ENCODE measurements around the gene FASN. TPM values are rescaled to one million over a fixed set of nuclear protein-coding genes. Genes with fewer than 3 reads are reported as not detected.

The FASN gene
- total RNA-seq, 1 donor from 2014 or later = 228 TPM

DNA sequence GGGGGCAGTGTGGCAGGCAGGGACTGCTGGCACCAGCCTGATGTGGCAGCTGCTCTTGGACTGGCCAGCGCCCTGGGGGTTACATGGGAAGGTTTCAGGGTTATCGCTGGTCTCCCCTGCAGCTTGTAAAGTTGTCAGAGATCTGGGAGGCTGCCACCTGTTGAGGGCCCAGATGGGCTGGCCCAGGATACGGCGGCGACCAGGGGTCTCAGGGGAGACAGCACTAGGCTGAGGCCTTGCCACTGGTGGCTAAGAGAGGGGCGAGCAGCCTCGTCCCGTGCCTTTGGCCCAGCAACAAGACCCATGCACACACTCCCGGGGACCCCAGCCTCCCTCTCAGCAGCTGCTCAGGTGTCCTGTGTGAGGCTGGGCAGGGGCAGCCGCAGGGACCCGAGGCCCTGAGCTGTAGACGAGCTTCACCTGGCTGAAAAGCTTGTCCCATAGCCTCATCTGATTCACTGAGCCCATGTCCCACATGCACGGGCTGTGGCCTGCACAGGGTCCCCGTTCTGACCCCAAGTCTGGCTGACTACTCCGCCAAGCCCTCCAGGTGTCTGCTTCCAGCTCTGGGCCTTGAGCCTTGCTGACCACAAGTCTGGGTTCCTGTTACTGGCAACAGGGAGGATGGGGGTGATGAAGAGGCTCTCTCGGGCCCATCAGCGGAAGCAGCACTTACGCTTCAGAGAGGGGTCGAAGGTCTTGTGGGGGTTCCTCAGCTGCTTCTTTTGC is 38.6 kb downstream of the FASN start:
- H3K27me3 Mint-ChIP-seq = no peaks in the 10 kb centered on the region
- H3K36me3 Mint-ChIP-seq = no peaks in the 10 kb centered on the region
- no peak for DNase-seq (ENCODE audit: extremely low spot score, unreplicated experiment)
- H3K4me3 Mint-ChIP-seq = no peak overlapping the region
- H3K4me1 Mint-ChIP-seq (ENCODE audit: unreplicated experiment) = no peaks in the 10 kb centered on the region
- no peak overlapping the region for H3K27ac Mint-ChIP-seq
- TF ChIP-seq, protein P1, sequence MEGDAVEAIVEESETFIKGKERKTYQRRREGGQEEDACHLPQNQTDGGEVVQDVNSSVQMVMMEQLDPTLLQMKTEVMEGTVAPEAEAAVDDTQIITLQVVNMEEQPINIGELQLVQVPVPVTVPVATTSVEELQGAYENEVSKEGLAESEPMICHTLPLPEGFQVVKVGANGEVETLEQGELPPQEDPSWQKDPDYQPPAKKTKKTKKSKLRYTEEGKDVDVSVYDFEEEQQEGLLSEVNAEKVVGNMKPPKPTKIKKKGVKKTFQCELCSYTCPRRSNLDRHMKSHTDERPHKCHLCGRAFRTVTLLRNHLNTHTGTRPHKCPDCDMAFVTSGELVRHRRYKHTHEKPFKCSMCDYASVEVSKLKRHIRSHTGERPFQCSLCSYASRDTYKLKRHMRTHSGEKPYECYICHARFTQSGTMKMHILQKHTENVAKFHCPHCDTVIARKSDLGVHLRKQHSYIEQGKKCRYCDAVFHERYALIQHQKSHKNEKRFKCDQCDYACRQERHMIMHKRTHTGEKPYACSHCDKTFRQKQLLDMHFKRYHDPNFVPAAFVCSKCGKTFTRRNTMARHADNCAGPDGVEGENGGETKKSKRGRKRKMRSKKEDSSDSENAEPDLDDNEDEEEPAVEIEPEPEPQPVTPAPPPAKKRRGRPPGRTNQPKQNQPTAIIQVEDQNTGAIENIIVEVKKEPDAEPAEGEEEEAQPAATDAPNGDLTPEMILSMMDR (conservative IDR thresholded peaks at IDR 0.05) = no peak
- H3K9me3 Mint-ChIP-seq = no peaks in the 10 kb centered on the region

DNA sequence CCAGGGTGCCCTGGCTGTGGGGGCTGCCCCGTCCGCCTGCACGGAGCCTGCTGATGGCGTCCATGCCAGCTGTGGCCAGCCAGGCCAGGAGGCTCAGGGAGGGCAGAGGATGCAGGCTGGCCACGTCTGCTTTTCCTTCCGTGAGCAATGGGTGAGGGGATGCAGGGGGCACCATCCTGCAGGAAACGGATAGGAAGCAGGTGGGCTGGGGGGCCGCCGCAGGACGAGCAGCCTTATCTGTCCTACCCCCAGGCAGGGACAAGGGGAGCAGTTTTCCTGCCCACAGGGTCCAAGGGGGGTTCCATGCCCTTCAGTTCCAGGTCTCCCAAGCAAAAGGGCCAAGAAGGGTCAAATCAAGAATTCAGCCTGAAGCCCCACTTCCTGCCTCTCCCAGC is 39.2 kb downstream of the FASN start:
- TF ChIP-seq, protein P1 (conservative IDR thresholded peaks at IDR 0.05) = no peak
- H3K27ac Mint-ChIP-seq = no peak overlapping the region
- no peaks in the 10 kb centered on the region for H3K27me3 Mint-ChIP-seq
- H3K4me1 Mint-ChIP-seq (ENCODE audit: unreplicated experiment) = no peaks in the 10 kb centered on the region
- no peak overlapping the region for H3K4me3 Mint-ChIP-seq
- DNase-seq (ENCODE audit: extremely low spot score, unreplicated experiment) = no peak
- no peaks in the 10 kb centered on the region for H3K9me3 Mint-ChIP-seq
- H3K36me3 Mint-ChIP-seq = no peaks in the 10 kb centered on the region

DNA sequence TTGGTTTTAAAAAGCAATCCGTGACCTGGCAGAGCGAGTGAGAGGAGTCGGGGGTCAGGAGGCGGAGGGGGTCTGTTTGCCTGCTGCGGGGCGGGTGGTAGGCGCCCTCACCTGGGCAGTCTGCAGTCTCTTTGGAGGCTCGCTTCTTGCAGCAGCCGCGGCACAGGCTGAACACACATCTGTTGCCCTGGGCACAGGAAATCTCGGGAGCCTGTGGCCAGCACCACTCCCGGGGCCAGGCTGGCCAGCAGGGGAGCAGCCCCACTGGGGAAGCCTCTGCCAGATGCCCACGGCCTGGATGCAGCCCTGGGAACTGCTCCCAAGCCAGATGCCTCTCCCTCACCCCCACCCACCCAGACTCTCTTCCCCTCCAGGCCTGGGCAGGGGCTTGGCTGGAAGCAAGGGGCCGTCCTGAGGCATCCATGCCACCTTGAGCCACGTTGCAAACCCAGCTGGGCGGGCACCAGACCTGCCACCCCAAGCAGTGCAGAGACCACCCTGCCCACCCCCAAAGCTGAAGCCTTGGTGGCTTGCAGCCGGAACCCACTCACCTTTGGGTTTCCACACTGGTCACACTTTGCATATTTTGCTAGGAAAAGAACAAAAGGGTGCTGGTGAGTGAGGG is 39.7 kb downstream of the FASN start:
- no peaks in the 10 kb centered on the region for H3K9me3 Mint-ChIP-seq
- H3K4me3 Mint-ChIP-seq = no peak overlapping the region
- no peaks in the 10 kb centered on the region for H3K27me3 Mint-ChIP-seq
- no peak for DNase-seq (ENCODE audit: extremely low spot score, unreplicated experiment)
- H3K27ac Mint-ChIP-seq = no peak overlapping the region
- H3K4me1 Mint-ChIP-seq (ENCODE audit: unreplicated experiment) = no peaks in the 10 kb centered on the region
- H3K36me3 Mint-ChIP-seq = no peaks in the 10 kb centered on the region
- TF ChIP-seq, protein P1 (conservative IDR thresholded peaks at IDR 0.05) = no peak

DNA sequence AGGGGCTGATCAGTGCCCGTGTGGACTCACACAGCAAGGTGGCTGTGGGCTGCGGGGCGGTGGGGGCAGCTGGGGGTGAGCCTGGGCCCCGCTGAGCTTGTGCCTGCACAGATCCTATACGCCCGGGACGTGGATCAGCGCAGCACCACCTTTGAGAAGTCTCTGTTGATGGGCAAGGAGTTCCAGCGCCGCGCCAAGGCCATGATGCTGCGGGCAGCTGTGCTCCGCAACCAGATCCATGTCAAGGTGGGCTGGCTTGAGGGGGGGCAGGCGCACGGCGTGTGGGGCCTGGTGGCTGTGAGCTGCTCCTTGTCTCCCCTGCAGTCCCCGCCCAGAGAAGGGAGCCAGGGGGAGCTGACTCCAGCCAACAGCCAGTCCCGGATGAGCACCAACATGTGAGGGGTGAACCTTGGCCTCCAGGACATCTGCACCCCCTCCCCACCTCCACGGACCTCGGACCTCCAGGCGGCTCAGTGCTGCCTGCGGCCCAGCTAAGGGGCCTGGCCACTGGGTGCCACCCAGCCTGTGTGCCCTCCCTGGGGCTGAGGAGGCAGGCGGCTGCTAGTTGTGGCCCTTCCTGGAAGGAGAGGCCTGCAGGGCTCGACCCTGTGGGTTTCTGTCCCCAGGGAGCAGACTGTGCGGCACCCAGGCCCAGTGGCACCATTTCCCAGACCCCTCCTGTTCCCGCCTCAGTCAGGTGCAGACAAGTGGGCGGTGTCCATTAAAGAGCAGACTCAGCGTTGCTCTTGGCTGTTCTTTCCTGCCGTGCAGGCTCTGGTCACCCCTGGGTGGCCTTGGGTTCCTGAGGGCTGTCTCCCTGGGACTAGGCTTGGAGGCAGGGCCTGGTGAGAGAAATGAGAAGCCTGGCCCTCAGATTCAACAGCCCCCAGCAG is 41.1 kb downstream of the FASN start:
- TF ChIP-seq, protein P1 (conservative IDR thresholded peaks at IDR 0.05) = no peak
- no peak overlapping the region for H3K4me3 Mint-ChIP-seq
- DNase-seq (ENCODE audit: extremely low spot score, unreplicated experiment) = no peak
- no peak overlapping the region for H3K27ac Mint-ChIP-seq
- H3K9me3 Mint-ChIP-seq = no peaks in the 10 kb centered on the region
- H3K36me3 Mint-ChIP-seq = no peaks in the 10 kb centered on the region
- no peaks in the 10 kb centered on the region for H3K4me1 Mint-ChIP-seq (ENCODE audit: unreplicated experiment)
- H3K27me3 Mint-ChIP-seq = no peaks in the 10 kb centered on the region

DNA sequence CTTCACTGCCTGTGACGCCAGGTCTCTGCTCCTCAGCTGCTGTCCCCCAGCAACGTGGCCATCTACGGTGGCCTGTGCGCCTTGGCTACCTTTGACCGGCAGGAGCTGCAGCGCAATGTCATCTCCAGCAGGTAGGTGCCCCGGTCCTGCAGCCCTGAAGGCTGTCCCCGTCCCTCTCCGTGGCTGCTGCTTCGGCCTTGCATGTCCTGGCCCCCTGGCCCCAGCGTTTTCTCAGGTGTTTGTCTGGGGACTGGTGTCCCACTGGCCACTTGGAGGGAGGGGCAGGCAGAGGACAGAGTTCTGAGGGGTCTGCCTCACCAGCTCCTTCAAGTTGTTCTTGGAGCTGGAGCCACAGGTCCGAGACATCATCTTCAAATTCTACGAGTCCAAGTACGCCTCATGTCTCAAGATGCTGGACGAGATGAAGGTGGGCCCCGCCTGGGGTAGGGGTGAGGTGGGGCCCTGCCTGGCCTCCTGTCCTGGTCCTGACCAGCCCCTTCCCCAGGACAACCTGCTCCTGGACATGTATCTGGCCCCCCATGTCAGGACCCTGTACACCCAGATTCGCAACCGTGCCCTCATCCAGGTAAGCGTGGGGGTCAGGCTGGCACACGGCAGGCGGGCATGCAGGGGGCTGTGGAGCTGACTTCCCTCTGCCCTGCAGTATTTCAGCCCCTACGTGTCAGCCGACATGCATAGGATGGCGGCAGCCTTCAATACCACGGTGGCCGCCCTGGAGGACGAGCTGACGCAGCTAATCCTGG is 41.9 kb downstream of the FASN start:
- TF ChIP-seq, protein P1 (conservative IDR thresholded peaks at IDR 0.05) = no peak
- H3K4me3 Mint-ChIP-seq = no peak overlapping the region
- no peaks in the 10 kb centered on the region for H3K4me1 Mint-ChIP-seq (ENCODE audit: unreplicated experiment)
- no peak overlapping the region for H3K27ac Mint-ChIP-seq
- H3K9me3 Mint-ChIP-seq = no peaks in the 10 kb centered on the region
- H3K27me3 Mint-ChIP-seq = no peaks in the 10 kb centered on the region
- no peaks in the 10 kb centered on the region for H3K36me3 Mint-ChIP-seq
- DNase-seq (ENCODE audit: extremely low spot score, unreplicated experiment) = no peak

All from type B pancreatic cell (in vitro differentiated cells).